ENCODE results near the gene TRIM52.

GRCh38 chr5:181281984-181282316 is 21.0 kb upstream of the TRIM52 start:
- TF ChIP-seq ZFP3 (CRISPR knock-in tag; IDR thresholded peaks at IDR 0.05) (no peak), PATZ1 (CRISPR knock-in tag; IDR thresholded peaks at IDR 0.05; ENCODE audit: borderline replicate concordance) (no peak), ESRRG (CRISPR knock-in tag; IDR thresholded peaks at IDR 0.05) (no peak), CSRNP3 (CRISPR knock-in tag; IDR thresholded peaks at IDR 0.05) (no peak), ZNF565 (CRISPR knock-in tag; conservative IDR thresholded peaks at IDR 0.05; ENCODE audit: low read depth) (no peak), TOX (CRISPR knock-in tag; IDR thresholded peaks at IDR 0.05; ENCODE audit: borderline replicate concordance) (no peak), ARNTL (CRISPR knock-in tag; IDR thresholded peaks at IDR 0.05; ENCODE audit: borderline replicate concordance, low read depth) (no peak)
- TF ChIP-seq, protein P1, sequence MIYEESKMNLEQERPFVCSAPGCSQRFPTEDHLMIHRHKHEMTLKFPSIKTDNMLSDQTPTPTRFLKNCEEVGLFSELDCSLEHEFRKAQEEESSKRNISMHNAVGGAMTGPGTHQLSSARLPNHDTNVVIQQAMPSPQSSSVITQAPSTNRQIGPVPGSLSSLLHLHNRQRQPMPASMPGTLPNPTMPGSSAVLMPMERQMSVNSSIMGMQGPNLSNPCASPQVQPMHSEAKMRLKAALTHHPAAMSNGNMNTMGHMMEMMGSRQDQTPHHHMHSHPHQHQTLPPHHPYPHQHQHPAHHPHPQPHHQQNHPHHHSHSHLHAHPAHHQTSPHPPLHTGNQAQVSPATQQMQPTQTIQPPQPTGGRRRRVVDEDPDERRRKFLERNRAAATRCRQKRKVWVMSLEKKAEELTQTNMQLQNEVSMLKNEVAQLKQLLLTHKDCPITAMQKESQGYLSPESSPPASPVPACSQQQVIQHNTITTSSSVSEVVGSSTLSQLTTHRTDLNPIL (CRISPR knock-in tag; IDR thresholded peaks at IDR 0.05; ENCODE audit: low read depth) = no peak
